ENCODE data around the gene ZNF726.
"Not testable (repeated sequence)": the region's sequence is repeated elsewhere in the genome, so short reads cannot be mapped to it uniquely, and the experiment has no call there.

Gene ZNF726

DNA sequence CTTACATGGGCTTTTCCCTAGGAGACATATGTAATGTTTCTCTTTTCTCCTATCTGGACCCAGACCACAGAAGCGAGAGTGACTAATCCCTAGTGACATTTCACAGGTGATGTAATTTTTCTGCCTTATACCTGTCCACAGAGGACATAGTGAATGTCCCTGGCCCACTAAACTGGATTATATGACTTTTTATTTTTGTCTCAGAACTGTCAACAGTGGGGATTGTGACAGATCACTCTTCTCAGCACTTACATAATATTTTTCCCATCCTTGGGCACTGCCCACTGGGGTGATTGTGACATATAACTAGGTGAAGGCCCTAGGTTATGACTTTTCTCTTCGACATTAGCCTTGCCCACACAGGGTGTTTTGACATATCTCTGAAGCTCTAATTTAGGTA is 7.9 kb upstream of the ZNF726 start:
- no peak overlapping the region for H3K27ac Mint-ChIP-seq
- no peaks in the 10 kb centered on the region for H3K4me1 Mint-ChIP-seq (ENCODE audit: low read depth in 2 of 2)
- H3K36me3 Mint-ChIP-seq (ENCODE audit: insufficient read depth): no peaks in the 10 kb centered on the region
- H3K27me3 Mint-ChIP-seq: peaks cover 0 to 9% of the 10 kb centered on the region in 2 donors
- no peak overlapping the region for H3K4me3 Mint-ChIP-seq
- no peak for ATAC-seq (replicated peaks)
- no peak for DNase-seq
- H3K9me3 Mint-ChIP-seq: peaks cover 2 to 6% of the 10 kb centered on the region in 2 donors

GRCh38 chr19:23908165-23908564 is 6.5 kb upstream of the ZNF726 start:
- no peaks in the 10 kb centered on the region for H3K36me3 Mint-ChIP-seq (ENCODE audit: insufficient read depth)
- peaks cover 0 to 6% of the 10 kb centered on the region in 2 donors for H3K27me3 Mint-ChIP-seq
- H3K4me1 Mint-ChIP-seq (ENCODE audit: low read depth in 2 of 2): no peaks in the 10 kb centered on the region
- DNase-seq: no peak
- H3K9me3 Mint-ChIP-seq: peaks cover 2 to 6% of the 10 kb centered on the region in 2 donors
- ATAC-seq (replicated peaks): no peak
- H3K27ac Mint-ChIP-seq: no peak overlapping the region
- no peak overlapping the region for H3K4me3 Mint-ChIP-seq

- H3K9me3 Mint-ChIP-seq: peaks cover 0 to 2% of the 10 kb centered on the region in 2 donors
- H3K4me1 Mint-ChIP-seq (ENCODE audit: low read depth in 2 of 2): peaks cover 0 to 4% of the 10 kb centered on the region in 2 donors
- no peaks in the 10 kb centered on the region for H3K36me3 Mint-ChIP-seq (ENCODE audit: insufficient read depth)
- no peak overlapping the region for H3K4me3 Mint-ChIP-seq
- no peak for ATAC-seq (replicated peaks)
- no peak overlapping the region for H3K27ac Mint-ChIP-seq
- DNase-seq: no peak
- H3K27me3 Mint-ChIP-seq: no peaks in the 10 kb centered on the region
Observed at GRCh38 chr19:23909222-23909621, 5.5 kb upstream of the ZNF726 start.

DNA sequence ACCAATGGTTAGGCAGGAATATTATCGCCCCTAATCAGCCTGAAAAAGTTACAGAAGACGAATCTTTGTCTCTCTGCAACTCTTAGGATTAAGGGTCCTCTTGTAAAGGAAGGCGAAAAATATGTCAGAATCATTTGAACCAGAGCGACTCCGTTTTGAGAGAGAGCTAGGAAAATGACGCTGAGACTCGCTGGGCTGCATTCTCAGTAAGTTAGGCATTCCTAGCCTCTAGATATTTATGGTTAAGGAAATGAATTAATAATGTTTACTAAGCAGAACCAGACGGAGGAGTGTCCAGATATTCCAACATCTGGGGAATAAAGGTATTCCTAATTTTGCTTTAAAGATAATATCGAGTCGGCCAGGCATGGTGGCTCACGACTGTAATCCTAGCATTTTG is 755 bp upstream of the ZNF726 start:
- Mint-ChIP-seq H3K27me3 (no peaks in the 10 kb centered on the region), H3K9me3 (no peaks in the 10 kb centered on the region), H3K27ac (peak overlapping the region in 1 of 2 donors; percentile 93), H3K36me3 (ENCODE audit: insufficient read depth) (peaks cover 7% of the 10 kb centered on the region), H3K4me3 (peak overlapping the region; percentile 89 to 93), H3K4me1 (ENCODE audit: low read depth in 2 of 2) (peaks cover 1 to 4% of the 10 kb centered on the region in 2 donors)
- DNase-seq (no peak), ATAC-seq (replicated peaks) (no peak)

GRCh38 chr19:23916991-23917390 is 2.3 kb downstream of the ZNF726 start:
- H3K27ac Mint-ChIP-seq: peak overlapping the region in 1 of 2 donors; percentile 15
- H3K4me1 Mint-ChIP-seq (ENCODE audit: low read depth in 2 of 2): peaks cover 1 to 4% of the 10 kb centered on the region in 2 donors
- ATAC-seq (replicated peaks): no peak
- H3K4me3 Mint-ChIP-seq: no peak overlapping the region
- H3K36me3 Mint-ChIP-seq (ENCODE audit: insufficient read depth): peaks cover 13% of the 10 kb centered on the region
- no peak for DNase-seq
- H3K9me3 Mint-ChIP-seq: no peaks in the 10 kb centered on the region
- H3K27me3 Mint-ChIP-seq: no peaks in the 10 kb centered on the region

- Mint-ChIP-seq H3K27ac (no peak overlapping the region), H3K4me1 (ENCODE audit: low read depth in 2 of 2) (peaks cover 1 to 4% of the 10 kb centered on the region in 2 donors), H3K36me3 (ENCODE audit: insufficient read depth) (peaks cover 13% of the 10 kb centered on the region)
Observed at GRCh38 chr19:23917856-23918255, 3.2 kb downstream of the ZNF726 start.

DNA sequence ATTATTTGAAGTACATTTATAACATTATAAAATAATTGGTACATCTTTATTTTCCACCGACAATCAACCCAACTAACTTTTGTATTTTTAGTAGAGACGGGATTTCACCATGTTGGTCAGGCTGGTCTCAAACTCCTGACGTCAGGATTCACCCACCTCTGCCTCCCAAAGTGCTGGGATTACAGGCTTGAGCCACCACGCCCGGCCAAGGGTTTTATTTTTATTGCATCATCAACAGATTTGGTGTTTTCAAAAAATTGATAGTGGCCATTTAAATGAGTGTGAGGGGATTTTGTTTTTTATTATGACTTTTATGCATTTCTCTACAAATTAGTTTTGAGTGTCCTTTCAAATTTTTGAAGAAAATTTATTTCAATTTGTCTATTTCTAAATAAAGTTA is 10.6 kb downstream of the ZNF726 start:
- H3K36me3 Mint-ChIP-seq (ENCODE audit: insufficient read depth): peaks cover 6% of the 10 kb centered on the region
- no peaks in the 10 kb centered on the region for H3K4me1 Mint-ChIP-seq (ENCODE audit: low read depth in 2 of 2)
- H3K4me3 Mint-ChIP-seq: no peak overlapping the region
- peaks cover 0 to 3% of the 10 kb centered on the region in 2 donors for H3K9me3 Mint-ChIP-seq
- ATAC-seq (replicated peaks) (no peak), DNase-seq (no peak)
- H3K27me3 Mint-ChIP-seq: no peaks in the 10 kb centered on the region
- H3K27ac Mint-ChIP-seq: no peak overlapping the region

More at GRCh38 chr19:23917856-23918255, 3.2 kb downstream of the ZNF726 start:
- DNase-seq: no peak
- Mint-ChIP-seq H3K27me3 (no peaks in the 10 kb centered on the region), H3K4me3 (no peak overlapping the region), H3K9me3 (no peaks in the 10 kb centered on the region)
- no peak for ATAC-seq (replicated peaks)

DNA sequence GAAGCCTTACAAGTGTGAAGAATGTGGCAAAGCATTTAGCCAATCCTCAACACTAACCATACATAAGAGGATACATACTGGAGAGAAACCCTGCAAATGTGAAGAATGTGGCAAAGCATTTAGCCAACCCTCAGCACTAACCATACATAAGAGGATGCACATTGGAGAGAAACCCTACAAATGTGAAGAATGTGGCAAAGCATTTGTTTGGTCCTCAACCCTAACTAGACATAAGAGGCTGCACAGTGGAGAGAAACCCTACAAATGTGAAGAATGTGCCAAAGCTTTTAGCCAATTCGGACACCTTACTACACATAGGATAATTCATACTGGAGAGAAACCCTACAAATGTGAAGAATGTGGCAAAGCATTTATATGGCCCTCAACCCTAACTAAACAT is 18.2 kb downstream of the ZNF726 start:
- Mint-ChIP-seq H3K4me1 (ENCODE audit: low read depth in 2 of 2) (no peaks in the 10 kb centered on the region), H3K36me3 (ENCODE audit: insufficient read depth) (no peaks in the 10 kb centered on the region), H3K4me3 (no peak overlapping the region), H3K9me3 (peaks cover 10 to 11% of the 10 kb centered on the region in 2 donors), H3K27me3 (no peaks in the 10 kb centered on the region), H3K27ac (no peak overlapping the region)
- ATAC-seq (replicated peaks): no peak
- no peak for DNase-seq

DNA sequence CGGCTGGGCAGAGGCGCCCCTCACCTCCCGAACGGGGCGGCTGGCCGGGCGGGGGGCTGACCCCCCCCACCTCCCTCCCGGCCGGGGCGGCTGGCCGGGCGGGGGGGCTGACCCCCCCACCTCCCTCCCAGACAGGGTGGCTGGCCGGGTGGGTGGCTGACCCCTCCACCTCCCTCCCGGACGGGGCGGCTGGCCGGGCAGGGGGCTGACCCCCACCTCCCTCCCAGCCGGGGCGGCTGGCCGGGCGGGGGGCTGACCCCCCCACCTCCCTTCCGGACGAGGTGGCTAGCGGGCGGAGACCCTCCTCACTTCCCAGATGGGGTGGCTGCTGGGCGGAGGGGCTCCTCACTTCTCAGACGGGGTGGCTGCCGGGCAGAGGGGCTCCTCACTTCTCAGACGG is 22.3 kb downstream of the ZNF726 start:
- not testable (repeated sequence) for ATAC-seq (replicated peaks); H3K36me3 Mint-ChIP-seq (ENCODE audit: insufficient read depth); H3K4me1 Mint-ChIP-seq (ENCODE audit: low read depth in 2 of 2); H3K27me3 Mint-ChIP-seq; H3K27ac Mint-ChIP-seq; DNase-seq; H3K4me3 Mint-ChIP-seq
- peaks cover 7 to 22% of the 10 kb centered on the region in 2 donors for H3K9me3 Mint-ChIP-seq

DNA sequence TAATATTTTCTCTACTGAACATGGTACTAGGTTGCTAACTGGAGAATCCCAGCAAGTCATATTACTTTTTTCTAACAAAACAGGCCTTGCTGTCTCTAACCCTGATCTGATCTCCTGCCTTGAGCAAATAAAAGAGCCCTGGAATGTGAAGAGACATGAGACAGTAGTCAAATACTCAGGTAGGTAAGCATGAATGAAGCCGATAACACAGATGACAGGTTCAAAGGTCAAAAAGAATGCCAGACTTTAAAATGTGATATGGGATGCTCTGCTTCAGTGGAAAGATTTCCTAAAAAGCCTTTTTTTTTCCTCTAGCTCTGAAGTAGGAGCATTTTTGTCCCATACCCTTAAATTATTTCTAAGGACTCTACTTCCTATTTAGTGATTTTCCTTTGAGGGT is 28.7 kb downstream of the ZNF726 start:
- Mint-ChIP-seq H3K9me3 (peaks cover 4 to 15% of the 10 kb centered on the region in 2 donors), H3K4me3 (no peak overlapping the region), H3K4me1 (ENCODE audit: low read depth in 2 of 2) (peaks cover 7 to 15% of the 10 kb centered on the region in 2 donors), H3K27ac (no peak overlapping the region), H3K36me3 (ENCODE audit: insufficient read depth) (peaks cover 7% of the 10 kb centered on the region), H3K27me3 (no peaks in the 10 kb centered on the region)
- ATAC-seq (replicated peaks) (no peak), DNase-seq (no peak)

- peaks cover 7% of the 10 kb centered on the region for H3K36me3 Mint-ChIP-seq (ENCODE audit: insufficient read depth)
- DNase-seq (no peak), ATAC-seq (replicated peaks) (no peak)
- H3K27me3 Mint-ChIP-seq: no peaks in the 10 kb centered on the region
- peaks cover 4 to 9% of the 10 kb centered on the region in 2 donors for H3K9me3 Mint-ChIP-seq
- H3K27ac Mint-ChIP-seq: peak overlapping the region; percentile 15 to 46
- peak overlapping the region; percentile 41 to 49 for H3K4me3 Mint-ChIP-seq
- H3K4me1 Mint-ChIP-seq (ENCODE audit: low read depth in 2 of 2): peaks cover 7 to 15% of the 10 kb centered on the region in 2 donors
Observed at GRCh38 chr19:23946569-23946968, 31.9 kb downstream of the ZNF726 start.

- H3K4me1 Mint-ChIP-seq (ENCODE audit: low read depth in 2 of 2): peaks cover 7 to 15% of the 10 kb centered on the region in 2 donors
- H3K36me3 Mint-ChIP-seq (ENCODE audit: insufficient read depth): peaks cover 7% of the 10 kb centered on the region
- no peaks in the 10 kb centered on the region for H3K27me3 Mint-ChIP-seq
- H3K9me3 Mint-ChIP-seq: peaks cover 0 to 4% of the 10 kb centered on the region in 2 donors
- ATAC-seq (replicated peaks) (no peak), DNase-seq (no peak)
- no peak overlapping the region for H3K27ac Mint-ChIP-seq
- no peak overlapping the region for H3K4me3 Mint-ChIP-seq
Observed at GRCh38 chr19:23949611-23950010, 34.9 kb downstream of the ZNF726 start.

GRCh38 chr19:23956051-23956450 is 41.4 kb downstream of the ZNF726 start:
- Mint-ChIP-seq H3K9me3 (no peaks in the 10 kb centered on the region), H3K27ac (no peak overlapping the region), H3K4me3 (no peak overlapping the region), H3K36me3 (ENCODE audit: insufficient read depth) (no peaks in the 10 kb centered on the region), H3K27me3 (peaks cover 0 to 8% of the 10 kb centered on the region in 2 donors), H3K4me1 (ENCODE audit: low read depth in 2 of 2) (no peaks in the 10 kb centered on the region)
- ATAC-seq (replicated peaks) (no peak), DNase-seq (no peak)

DNA sequence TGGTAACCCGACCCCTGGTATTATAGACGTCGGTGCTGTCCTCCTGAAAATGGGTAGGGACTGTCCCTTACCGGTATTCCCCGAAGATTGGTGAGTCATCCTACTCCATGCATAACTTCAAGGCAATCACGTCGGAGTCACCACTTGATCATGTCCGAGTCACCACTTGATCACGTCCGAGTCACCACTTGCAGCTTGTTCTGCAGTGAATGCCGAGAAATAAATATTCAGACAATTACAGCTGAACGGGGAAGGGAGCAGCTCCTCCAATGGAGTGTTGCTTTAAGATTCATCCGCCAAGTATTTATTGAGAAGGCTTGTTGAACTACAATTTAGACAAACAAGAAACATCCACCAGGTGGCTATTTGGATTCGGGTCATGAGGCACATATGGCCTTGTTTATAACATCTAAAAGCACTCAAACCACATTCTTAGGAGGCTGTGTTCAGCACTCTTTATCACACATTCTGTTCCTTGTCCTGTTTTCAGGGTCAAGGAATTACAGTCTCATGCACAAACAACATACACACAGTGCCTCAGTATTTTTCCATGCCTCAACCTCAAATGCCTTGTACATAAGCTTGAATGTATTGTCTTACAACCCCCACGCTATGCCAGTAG is 43.1 kb downstream of the ZNF726 start:
- ATAC-seq (replicated peaks) (no peak), DNase-seq (no peak)
- peaks cover 0 to 8% of the 10 kb centered on the region in 2 donors for H3K27me3 Mint-ChIP-seq
- no peak overlapping the region for H3K4me3 Mint-ChIP-seq
- H3K36me3 Mint-ChIP-seq (ENCODE audit: insufficient read depth): no peaks in the 10 kb centered on the region
- H3K4me1 Mint-ChIP-seq (ENCODE audit: low read depth in 2 of 2): no peaks in the 10 kb centered on the region
- H3K9me3 Mint-ChIP-seq: no peaks in the 10 kb centered on the region
- H3K27ac Mint-ChIP-seq: no peak overlapping the region

Data from effector memory CD8-positive, alpha-beta T cell (primary cell).